ENCODE data around the gene VPREB1.

GRCh38 chr22:22245256-22245909 is 797 bp downstream of the VPREB1 start:
- TF ChIP-seq, protein P1, sequence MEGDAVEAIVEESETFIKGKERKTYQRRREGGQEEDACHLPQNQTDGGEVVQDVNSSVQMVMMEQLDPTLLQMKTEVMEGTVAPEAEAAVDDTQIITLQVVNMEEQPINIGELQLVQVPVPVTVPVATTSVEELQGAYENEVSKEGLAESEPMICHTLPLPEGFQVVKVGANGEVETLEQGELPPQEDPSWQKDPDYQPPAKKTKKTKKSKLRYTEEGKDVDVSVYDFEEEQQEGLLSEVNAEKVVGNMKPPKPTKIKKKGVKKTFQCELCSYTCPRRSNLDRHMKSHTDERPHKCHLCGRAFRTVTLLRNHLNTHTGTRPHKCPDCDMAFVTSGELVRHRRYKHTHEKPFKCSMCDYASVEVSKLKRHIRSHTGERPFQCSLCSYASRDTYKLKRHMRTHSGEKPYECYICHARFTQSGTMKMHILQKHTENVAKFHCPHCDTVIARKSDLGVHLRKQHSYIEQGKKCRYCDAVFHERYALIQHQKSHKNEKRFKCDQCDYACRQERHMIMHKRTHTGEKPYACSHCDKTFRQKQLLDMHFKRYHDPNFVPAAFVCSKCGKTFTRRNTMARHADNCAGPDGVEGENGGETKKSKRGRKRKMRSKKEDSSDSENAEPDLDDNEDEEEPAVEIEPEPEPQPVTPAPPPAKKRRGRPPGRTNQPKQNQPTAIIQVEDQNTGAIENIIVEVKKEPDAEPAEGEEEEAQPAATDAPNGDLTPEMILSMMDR (conservative IDR thresholded peaks at IDR 0.05 in 1 of 2, IDR thresholded peaks at IDR 0.05 in 1 of 2; ENCODE audit: low read depth in 1 of 2, low read length in 2 of 2) = no peak
- TF ChIP-seq EZH2 (IDR thresholded peaks at IDR 0.05; ENCODE audit: low read length, missing control alignments) = no peak

Data from fibroblast of lung (primary cell).